H1 (cell line): ENCODE data around the gene FNDC1. TPM values are rescaled to one million over a fixed set of nuclear protein-coding genes. Genes with fewer than 3 reads are reported as not detected.

ENCODE experiments used
- CTCF ChIA-PET: fragments of 300-600 bp; sonication (Branson Sonifier 250); formaldehyde crosslinking; loops from one replicate; lab custom pipeline; 2021; ENCODE audit not compliant: partially characterized antibody; lab: Charles Lee
- POLR2A ChIA-PET: fragments of 300-600 bp; sonication (Branson Sonifier 250); formaldehyde crosslinking; loops from one replicate; lab custom pipeline; 2021; ENCODE audit warnings: inconsistent platforms; ENCODE audit not compliant: partially characterized antibody; lab: Charles Lee
- DNase-seq, 2 experiments: peaks; one replicate each; pipeline versions ENCODE4 v3.0.0 to v3.0.0-alpha.2; 2010 to 2022; ENCODE audit warnings: low spot score in 2 of 2, low read depth in 1 of 2, mixed read lengths in 1 of 2
- FAIRE-seq: peaks from 2 replicates; lab custom pipeline; 2011; peaks lifted over from hg19 to GRCh38; lab: Jason Lieb, UNC
- H2AFZ ChIP-seq: 2 replicates; pipeline ENCODE4 v1.8.1; 2012; ENCODE audit warnings: low read length, inconsistent platforms
- H2AK5ac ChIP-seq: 2 replicates; pipeline ENCODE4 v1.6.1; 2013; ENCODE audit warnings: low read depth, low read length
- H2BK120ac ChIP-seq: replicated peaks from 2 replicates; pipeline ENCODE3; 2013; ENCODE audit warnings: low read depth, low read length, inconsistent platforms
- H2BK12ac ChIP-seq: 2 replicates; pipeline ENCODE4 v1.6.1; 2013; ENCODE audit warnings: low read depth, low read length
- H2BK15ac ChIP-seq: 2 replicates; pipeline ENCODE4 v1.6.1; 2013; ENCODE audit warnings: low read length
- H2BK20ac ChIP-seq: 2 replicates; pipeline ENCODE4 v1.6.1; 2013; ENCODE audit warnings: low read length
- H2BK5ac ChIP-seq: 2 replicates; pipeline ENCODE4 v1.6.1; 2013; ENCODE audit warnings: low read depth, low read length
- H3K14ac ChIP-seq: 2 replicates; pipeline ENCODE4 v1.6.1; 2013; ENCODE audit warnings: inconsistent platforms; ENCODE audit not compliant: insufficient read length
- H3K18ac ChIP-seq: 2 replicates; pipeline ENCODE4 v1.6.1; 2013; ENCODE audit warnings: low read length; ENCODE audit errors: extremely low read depth
- H3K23ac ChIP-seq: 2 replicates; pipeline ENCODE4 v1.6.1; 2013; ENCODE audit warnings: inconsistent platforms; ENCODE audit not compliant: insufficient read length
- H3K23me2 ChIP-seq: 2 replicates; pipeline ENCODE4 v1.6.1; 2013; ENCODE audit warnings: low read depth, low read length
- H3K27ac ChIP-seq: 2 replicates; pipeline ENCODE4 v1.6.1; 2011; ENCODE audit warnings: low read depth, low read length, inconsistent platforms
- H3K27me3 ChIP-seq, 4 experiments: replicated peaks in 1 of 4; 1 replicate in 1 of 4; 2 replicates in 3 of 4; pipeline versions ENCODE4 v1.6.1 to v1.8.1; 2011 to 2013; ENCODE audit warnings: low read length in 3 of 4, mild to moderate bottlenecking in 3 of 4, inconsistent platforms in 2 of 4, mixed read lengths in 2 of 4, moderate library complexity in 1 of 4; ENCODE audit not compliant: control insufficient read depth in 3 of 4, insufficient read depth in 3 of 4; ENCODE audit errors: extremely low read depth in 1 of 4
- H3K36me3 ChIP-seq, 4 experiments: 2 replicates each; pipeline versions ENCODE4 v1.6.1 to v1.8.1; 2011 to 2013; ENCODE audit warnings: mild to moderate bottlenecking in 4 of 4, low read length in 3 of 4, moderate library complexity in 2 of 4, control low read depth in 1 of 4, inconsistent platforms in 1 of 4; ENCODE audit not compliant: insufficient read depth in 4 of 4, control insufficient read depth in 2 of 4
- H3K4ac ChIP-seq: replicated peaks from 2 replicates; pipeline ENCODE3; 2013; ENCODE audit warnings: low read length, low read depth, mixed read lengths, inconsistent platforms; ENCODE audit not compliant: insufficient read length
- H3K4me1 ChIP-seq, 4 experiments: replicated peaks in 1 of 4; 1 replicate in 1 of 4; 2 replicates in 3 of 4; pipeline versions ENCODE4 v1.6.1 to v1.8.1; 2011 to 2013; ENCODE audit warnings: low read length in 3 of 4, inconsistent platforms in 2 of 4, mixed read lengths in 1 of 4; ENCODE audit not compliant: insufficient read depth in 4 of 4, control insufficient read depth in 3 of 4
- H3K4me2 ChIP-seq, 2 experiments: 2 replicates each; pipeline versions ENCODE4 v1.6.1 to v1.8.1; 2011 to 2013; ENCODE audit warnings: low read depth in 2 of 2, low read length in 2 of 2, control low read depth in 1 of 2, inconsistent platforms in 1 of 2, mild to moderate bottlenecking in 1 of 2; ENCODE audit not compliant: insufficient read depth in 1 of 2
- H3K4me3 ChIP-seq, 4 experiments: fragments of 200-600, 300-600 bp in 1 of 4; sonication (generic), shearing (Covaris generic), sonication (Bioruptor Twin) in 1 of 4; 2 replicates each; pipeline versions ENCODE4 v1.5.1 to v1.8.1; 2011 to 2016; ENCODE audit warnings: low read length in 4 of 4, low read depth in 3 of 4, control low read depth in 2 of 4, inconsistent platforms in 2 of 4, mild to moderate bottlenecking in 2 of 4, mixed read lengths in 1 of 4, moderate library complexity in 1 of 4; ENCODE audit not compliant: insufficient read depth in 2 of 4; ENCODE audit errors: extremely low read depth in 1 of 4
- H3K56ac ChIP-seq: replicated peaks from 2 replicates; pipeline ENCODE3; 2013; ENCODE audit warnings: low read depth, mild to moderate bottlenecking, mixed read lengths, low read length, inconsistent platforms; ENCODE audit not compliant: insufficient read length
- H3K79me1 ChIP-seq: 2 replicates; pipeline ENCODE4 v1.6.1; 2013; ENCODE audit warnings: low read depth, low read length, control low read depth
- H3K79me2 ChIP-seq, 2 experiments: 2 replicates each; pipeline versions ENCODE4 v1.6.1 to v1.8.1; 2012 to 2013; ENCODE audit warnings: low read length in 2 of 2, mild to moderate bottlenecking in 2 of 2, inconsistent platforms in 1 of 2; ENCODE audit not compliant: insufficient read depth in 2 of 2, control insufficient read depth in 1 of 2
- H3K9ac ChIP-seq, 4 experiments: replicated peaks in 1 of 4; 1 replicate in 1 of 4; 2 replicates in 3 of 4; pipeline versions ENCODE4 v1.6.1 to v1.8.1; 2011 to 2013; ENCODE audit warnings: low read depth in 3 of 4, low read length in 3 of 4, control low read depth in 2 of 4, mild to moderate bottlenecking in 2 of 4, moderate library complexity in 2 of 4, inconsistent platforms in 1 of 4; ENCODE audit errors: extremely low read depth in 1 of 4
- H3K9me3 ChIP-seq, 2 experiments: 2 replicates each; pipeline versions ENCODE4 v1.6.1 to v1.8.1; 2012 to 2013; ENCODE audit warnings: mild to moderate bottlenecking in 2 of 2, moderate library complexity in 2 of 2, control low read depth in 1 of 2, inconsistent platforms in 1 of 2, low read depth in 1 of 2, low read length in 1 of 2, mixed read lengths in 1 of 2; ENCODE audit not compliant: insufficient read depth in 2 of 2
- H4K20me1 ChIP-seq, 2 experiments: replicated peaks in 1 of 2; 2 replicates each; pipeline versions ENCODE3 to v1.8.1; 2011 to 2013; ENCODE audit warnings: inconsistent platforms in 2 of 2, low read length in 2 of 2, mild to moderate bottlenecking in 1 of 2; ENCODE audit not compliant: insufficient read depth in 2 of 2, control insufficient read depth in 1 of 2
- H4K5ac ChIP-seq: 2 replicates; pipeline ENCODE4 v1.6.1; 2013; ENCODE audit warnings: low read length, low read depth, mixed read lengths, inconsistent platforms; ENCODE audit not compliant: insufficient read length
- H4K8ac ChIP-seq: 2 replicates; pipeline ENCODE4 v1.8.0; 2013; ENCODE audit warnings: mild to moderate bottlenecking, moderate library complexity, low read length, inconsistent platforms; ENCODE audit not compliant: insufficient read depth; ENCODE audit errors: extremely low read depth
- H4K91ac ChIP-seq: replicated peaks from 2 replicates; pipeline ENCODE3; 2013; ENCODE audit warnings: low read length, mixed read lengths, inconsistent platforms; ENCODE audit not compliant: insufficient read length
- BCL11A ChIP-seq, 2 experiments: IDR thresholded peaks; one replicate each; pipeline ENCODE4 v1.6.1; 2011; ENCODE audit warnings: low read depth in 2 of 2, low read length in 2 of 2, mild to moderate bottlenecking in 2 of 2
- CHD2 ChIP-seq: IDR thresholded peaks from 2 replicates; pipeline ENCODE4 v1.6.1; 2012; ENCODE audit warnings: low read length, improper control_type of control experiment
- CTBP2 ChIP-seq: IDR thresholded peaks from 2 replicates; pipeline ENCODE4 v1.7.0; 2011; ENCODE audit warnings: borderline replicate concordance, mild to moderate bottlenecking, moderate library complexity, mixed read lengths, low read length; ENCODE audit not compliant: insufficient read depth, insufficient read length
- EP300 ChIP-seq, 2 experiments: IDR thresholded peaks; 1 replicate in 1 of 2; 2 replicates in 1 of 2; pipeline ENCODE4 v1.6.1; 2011 to 2012; ENCODE audit warnings: low read depth in 2 of 2, low read length in 2 of 2, mild to moderate bottlenecking in 2 of 2, borderline replicate concordance in 1 of 2, inconsistent platforms in 1 of 2, moderate library complexity in 1 of 2
- HDAC6 ChIP-seq: IDR thresholded peaks from one replicate; pipeline ENCODE4 v1.7.1; 2012; ENCODE audit warnings: low read depth, mild to moderate bottlenecking, inconsistent platforms, low read length, moderate library complexity
- KDM1A ChIP-seq: fragments of 200-600, 300-600 bp; sonication (generic); IDR thresholded peaks from 2 replicates; pipeline ENCODE4 v1.7.1; 2016; ENCODE audit warnings: mild to moderate bottlenecking, low read length, borderline replicate concordance
- MAFK ChIP-seq: IDR thresholded peaks from 2 replicates; pipeline ENCODE4 v1.6.1; 2012; ENCODE audit warnings: low read depth, mild to moderate bottlenecking, improper control_type of control experiment, low read length
- NANOG ChIP-seq: IDR thresholded peaks from 2 replicates; pipeline ENCODE4 v1.6.1; 2011; ENCODE audit warnings: low read length, low read depth, mild to moderate bottlenecking, inconsistent platforms; ENCODE audit not compliant: insufficient read depth, poor library complexity, severe bottlenecking
- POLR2A ChIP-seq, 2 experiments: IDR thresholded peaks; 1 replicate in 1 of 2; 2 replicates in 1 of 2; pipeline ENCODE4 v1.6.1; 2011; ENCODE audit warnings: low read depth in 2 of 2, low read length in 2 of 2, mild to moderate bottlenecking in 2 of 2; ENCODE audit errors: control extremely low read depth in 1 of 2
- RNF2 ChIP-seq: fragments of 200-900, 300-1000 bp; sonication (generic); IDR thresholded peaks from 2 replicates; pipeline ENCODE4 v1.7.1; 2016; ENCODE audit warnings: borderline replicate concordance, low read depth, mild to moderate bottlenecking, antibody characterized with exemption, low read length; ENCODE audit not compliant: poor library complexity, severe bottlenecking; ENCODE audit errors: missing control alignments
- ZNF274 ChIP-seq: IDR thresholded peaks from 2 replicates; pipeline ENCODE4 v1.7.0; 2012; ENCODE audit warnings: low read length, borderline replicate concordance; ENCODE audit errors: extremely low read depth
- WGBS, 2 experiments: shearing (Covaris generic) in 1 of 2; methylation state at CpG; one replicate each; pipeline versions ENCODE4 v1.1.6 to v1.1.7; 2013 to 2015; ENCODE audit warnings: low lambda C conversion rate in 2 of 2, mixed read lengths in 2 of 2, inconsistent platforms in 1 of 2, low coverage in 1 of 2, missing lambda C conversion rate in 1 of 2; ENCODE audit not compliant: insufficient replicate concordance in 2 of 2, insufficient coverage in 1 of 2, insufficient read length in 1 of 2; ENCODE audit errors: extremely low coverage in 1 of 2, missing lambda C conversion rate in 1 of 2; 5-methylcytosine and 5-hydroxymethylcytosine counted together
- polyA plus RNA-seq, 7 experiments: library from polyadenylated mRNA; depleted of rRNA in 3 of 7; stranded (reverse) in 5 of 7; unstranded in 2 of 7; fragments of >200 nt in 5 of 7; fragments of 200-250 nt in 2 of 7; gene quantifications; 1 replicate in 5 of 7; 2 replicates in 1 of 7; 4 replicates in 1 of 7; pipeline versions ENCODE4 v1.2.1 to v1.2.3, GENCODE V29; 2011 to 2013; ENCODE audit warnings: missing spikeins in 2 of 7, mixed read lengths in 2 of 7
- total RNA-seq: library from RNA; stranded (reverse); fragmentation: NEBNext Ultra II Directional; extraction: Animal tissue kit (Norgen Biotek cat#: 25700); gene quantifications from 2 replicates; pipeline ENCODE4 v1.2.1, GENCODE V29; 2021

FNDC1 gene
- total and polyA plus RNA-seq, 2 of the 8 experiments (the other 6 are each of a cell fraction or from before 2014, with no cell fraction given) = 0.06 to 0.30 TPM

GRCh38 chr6:159238920-159239558 lies 69.8 kb downstream of the FNDC1 start:
- no peak overlapping the region for H2AK5ac ChIP-seq
- H3K23me2 ChIP-seq = no peaks in the 10 kb centered on the region; the same call in 1 of the 2 replicates
- FAIRE-seq (no peak), DNase-seq (no peak)
- no peak overlapping the region for H4K5ac ChIP-seq
- no peak overlapping the region for H2BK5ac ChIP-seq
- H3K23ac ChIP-seq = no peak overlapping the region
- H3K4me3 ChIP-seq = no peak overlapping the region
- H2BK120ac ChIP-seq = no peak overlapping the region
- no peak overlapping the region for H3K56ac ChIP-seq
- POLR2A ChIA-PET = no interaction called here
- H3K14ac ChIP-seq = no peak overlapping the region
- H2BK12ac ChIP-seq = no peak overlapping the region
- no peak overlapping the region for H2AFZ ChIP-seq
- no peaks in the 10 kb centered on the region for H4K20me1 ChIP-seq
- H3K9ac ChIP-seq = no peak overlapping the region
- H3K27me3 ChIP-seq = peaks cover 0 to 14% (median 10%) of the 10 kb centered on the region in 4 experiments; a peak in 6 of 7 replicates
- no peak overlapping the region for H2BK20ac ChIP-seq
- CTCF ChIA-PET = interaction anchor here (1.3 to 2.5 kb wide), 2 partner anchors 14 to 51 kb away, joined by 3 to 19 read pairs; no protein-coding TSS in a partner anchor
- H3K79me2 ChIP-seq = no peaks in the 10 kb centered on the region
- H3K36me3 ChIP-seq = no peaks in the 10 kb centered on the region; a peak in 1 of 8 replicates
- H4K91ac ChIP-seq = no peak overlapping the region
- no peak overlapping the region for H3K27ac ChIP-seq
- H3K9me3 ChIP-seq = peaks cover 36 to 40% of the 10 kb centered on the region in 2 experiments
- 73% methylated on average over 9 of the region's 9 CpGs; no CpG with 5 or more reads in 1 of the 2 experiments for WGBS, 2 experiments
- H3K4me1 ChIP-seq = no peaks in the 10 kb centered on the region
- H2BK15ac ChIP-seq = no peak overlapping the region
- H3K18ac ChIP-seq = no peak overlapping the region
- no peak overlapping the region for H4K8ac ChIP-seq
- TF ChIP-seq ZNF274 (no peak), HDAC6 (no peak), RNF2 (no peak), KDM1A (no peak), CHD2 (no peak), NANOG (no peak), EP300 (IDR thresholded peaks at IDR 0.05; ENCODE audit: borderline replicate concordance in 1 of 2, low read depth in 2 of 2, low read length in 2 of 2) (no peak), CTBP2 (no peak), MAFK (no peak), BCL11A (IDR thresholded peaks at IDR 0.05; ENCODE audit: low read depth in 2 of 2, low read length in 2 of 2) (no peak), POLR2A (IDR thresholded peaks at IDR 0.05; ENCODE audit: control extremely low read depth in 1 of 2, low read depth in 2 of 2, low read length in 2 of 2) (no peak)
- TF ChIP-seq, all 59 proteins: peak for 0
- H3K79me1 ChIP-seq = no peaks in the 10 kb centered on the region
- no peak overlapping the region for H3K4ac ChIP-seq
- H3K4me2 ChIP-seq = no peak overlapping the region
